ENCODE results near the gene PNMA8B. TPM values are rescaled to one million over a fixed set of nuclear protein-coding genes. Genes with fewer than 3 reads are reported as not detected.

The PNMA8B gene
- total and polyA plus RNA-seq, 7 donors = 0.16 to 0.52 (median 0.34) TPM

DNA sequence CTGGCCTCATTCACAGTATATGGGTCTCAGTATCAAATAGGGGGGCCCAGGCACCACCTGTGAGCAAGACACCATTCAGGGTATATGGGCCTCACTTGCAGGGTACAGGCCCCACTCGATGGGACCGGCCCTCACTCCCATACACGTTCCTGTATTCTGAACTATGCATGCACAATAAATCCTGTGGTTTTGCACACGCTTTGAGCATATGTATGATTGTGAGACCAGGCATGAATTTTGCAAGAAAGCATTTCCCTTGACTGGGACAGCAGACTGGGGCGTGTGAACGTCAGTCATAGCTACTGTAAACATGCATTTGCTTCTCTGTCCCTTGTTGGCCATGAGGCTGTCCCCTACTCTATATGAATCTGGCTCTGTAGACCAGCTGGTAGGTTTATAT, 637 bp upstream of the PNMA8B start:
- TF ChIP-seq, protein P1, sequence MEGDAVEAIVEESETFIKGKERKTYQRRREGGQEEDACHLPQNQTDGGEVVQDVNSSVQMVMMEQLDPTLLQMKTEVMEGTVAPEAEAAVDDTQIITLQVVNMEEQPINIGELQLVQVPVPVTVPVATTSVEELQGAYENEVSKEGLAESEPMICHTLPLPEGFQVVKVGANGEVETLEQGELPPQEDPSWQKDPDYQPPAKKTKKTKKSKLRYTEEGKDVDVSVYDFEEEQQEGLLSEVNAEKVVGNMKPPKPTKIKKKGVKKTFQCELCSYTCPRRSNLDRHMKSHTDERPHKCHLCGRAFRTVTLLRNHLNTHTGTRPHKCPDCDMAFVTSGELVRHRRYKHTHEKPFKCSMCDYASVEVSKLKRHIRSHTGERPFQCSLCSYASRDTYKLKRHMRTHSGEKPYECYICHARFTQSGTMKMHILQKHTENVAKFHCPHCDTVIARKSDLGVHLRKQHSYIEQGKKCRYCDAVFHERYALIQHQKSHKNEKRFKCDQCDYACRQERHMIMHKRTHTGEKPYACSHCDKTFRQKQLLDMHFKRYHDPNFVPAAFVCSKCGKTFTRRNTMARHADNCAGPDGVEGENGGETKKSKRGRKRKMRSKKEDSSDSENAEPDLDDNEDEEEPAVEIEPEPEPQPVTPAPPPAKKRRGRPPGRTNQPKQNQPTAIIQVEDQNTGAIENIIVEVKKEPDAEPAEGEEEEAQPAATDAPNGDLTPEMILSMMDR (IDR thresholded peaks at IDR 0.05) = no peak
- Histone ChIP-seq H3K4me3 (no peak overlapping the region), H3K27me3 (ENCODE audit: insufficient read depth in 3 of 3, low read length in 2 of 3) (peaks cover 0 to 37% (median 16%) of the 10 kb centered on the region in 3 donors), H3K27ac (no peak overlapping the region), H3K9me3 (no peaks in the 10 kb centered on the region), H3K4me1 (no peaks in the 10 kb centered on the region), H3K36me3 (ENCODE audit: insufficient read depth in 1 of 2, low read depth in 1 of 2) (no peaks in the 10 kb centered on the region)
- DNase-seq (no peak), ATAC-seq (no peak)
- intact Hi-C loops (cut with DNase I) = no loop called here
- WGBS, 3 donors = 64 to 77% (median 68%) methylated on average over 6 of the region's 6 CpGs

DNA sequence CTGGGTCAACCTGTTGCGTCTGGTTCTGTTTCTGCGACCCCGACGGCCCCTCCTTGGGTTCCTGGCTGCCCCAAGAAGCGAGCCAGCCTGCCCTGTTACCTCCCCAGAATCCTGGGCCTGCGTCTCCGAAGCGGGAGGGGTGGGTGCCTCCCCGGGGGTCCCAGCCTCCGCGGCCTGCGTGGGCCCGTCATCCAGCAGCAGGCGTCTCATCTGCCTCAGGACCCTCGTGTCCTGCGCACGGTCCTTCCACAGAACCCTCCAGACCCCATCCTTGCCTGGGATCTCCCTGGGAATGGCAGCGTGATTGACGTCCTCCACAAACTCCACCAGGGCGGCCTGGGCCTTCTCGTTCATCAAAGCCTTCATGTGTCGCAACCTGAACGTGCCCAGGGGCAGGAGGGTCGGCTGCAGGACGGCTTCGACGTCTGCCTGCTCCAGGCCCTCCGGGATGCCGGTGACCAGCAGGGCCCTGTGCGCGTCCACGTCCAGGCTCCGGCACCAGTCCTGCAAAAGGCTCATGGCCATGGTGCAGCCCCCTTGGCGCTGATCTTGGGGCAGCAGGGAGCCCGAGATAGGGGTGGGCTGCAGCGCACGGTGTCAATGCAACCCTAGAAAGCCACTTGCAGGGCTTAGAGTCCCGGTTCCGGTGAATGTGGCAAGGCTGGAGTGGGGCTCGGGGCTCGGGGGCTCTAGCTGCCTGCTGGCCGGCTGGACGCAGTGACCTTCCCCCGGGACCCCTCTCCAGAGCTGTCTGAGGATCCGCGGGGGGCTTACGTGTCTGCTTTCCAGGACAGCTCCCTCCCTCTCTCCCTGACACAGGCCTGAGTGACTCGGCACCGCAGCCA, 504 bp downstream of the PNMA8B start:
- DNase-seq = no peak
- TF ChIP-seq, protein P1 (IDR thresholded peaks at IDR 0.05) = no peak
- WGBS, 3 donors = 42 to 55% (median 48%) methylated on average over 45 to 49 of the region's 49 CpGs
- Histone ChIP-seq H3K27me3 (ENCODE audit: insufficient read depth in 3 of 3, low read length in 2 of 3) (peaks cover 0 to 44% (median 16%) of the 10 kb centered on the region in 3 donors), H3K9me3 (no peaks in the 10 kb centered on the region), H3K4me1 (no peaks in the 10 kb centered on the region), H3K4me3 (peak overlapping the region; percentile 41), H3K36me3 (ENCODE audit: insufficient read depth in 1 of 2, low read depth in 1 of 2) (no peaks in the 10 kb centered on the region), H3K27ac (no peak overlapping the region)
- ATAC-seq = no peak
- intact Hi-C loops (cut with DNase I) = no loop called here

- Histone ChIP-seq H3K27ac (no peak overlapping the region), H3K4me1 (no peaks in the 10 kb centered on the region), H3K27me3 (ENCODE audit: insufficient read depth in 3 of 3, low read length in 2 of 3) (peaks cover 0 to 52% (median 22%) of the 10 kb centered on the region in 3 donors), H3K9me3 (no peaks in the 10 kb centered on the region), H3K4me3 (peak overlapping the region; percentile 62), H3K36me3 (ENCODE audit: insufficient read depth in 1 of 2, low read depth in 1 of 2) (no peaks in the 10 kb centered on the region)
- 72 to 77% (median 75%) methylated on average over 64 to 67 of the region's 67 CpGs for WGBS, 3 donors
- ATAC-seq (no peak), DNase-seq (peak in 1 of 2 donors; percentile 21)
- intact Hi-C loops (cut with DNase I) = no loop called here
- TF ChIP-seq, protein P1 (IDR thresholded peaks at IDR 0.05) = no peak
These were observed 1.3 kb downstream of the PNMA8B start for GRCh38 chr19:46494146-46494940.

- intact Hi-C loops (cut with DNase I) = no loop called here
- peak overlapping the region; percentile 62 for H3K4me3 ChIP-seq
- ATAC-seq (peak in 2 of 4 donors; percentile 31 to 44), DNase-seq (peak; percentile 55 to 71)
- peaks cover 0 to 60% (median 23%) of the 10 kb centered on the region in 3 donors for H3K27me3 ChIP-seq (ENCODE audit: insufficient read depth in 3 of 3, low read length in 2 of 3)
- H3K4me1 ChIP-seq = no peaks in the 10 kb centered on the region
- H3K27ac ChIP-seq = peak overlapping the region; percentile 41
- TF ChIP-seq, protein P1 (IDR thresholded peaks at IDR 0.05) = no peak
- 37 to 44% (median 41%) methylated on average over 55 to 92 of the region's 92 CpGs for WGBS, 3 donors
- no peaks in the 10 kb centered on the region for H3K36me3 ChIP-seq (ENCODE audit: insufficient read depth in 1 of 2, low read depth in 1 of 2)
- no peaks in the 10 kb centered on the region for H3K9me3 ChIP-seq
These were observed 2.2 kb downstream of the PNMA8B start for GRCh38 chr19:46493236-46494145.

All from psoas muscle (tissue), 8 donors.